GM21529 (cell line): ENCODE results near the gene NUMBL.
"Not testable (repeated sequence)": the region's sequence is repeated elsewhere in the genome, so short reads cannot be mapped to it uniquely, and the experiment has no call there.

Source experiments
- ATAC-seq: cut with Tn5 transposase; IDR thresholded peaks from one replicate; pipeline ENCODE4 v1.9.1; 2021; ENCODE audit not compliant: unreplicated experiment

Gene NUMBL

DNA sequence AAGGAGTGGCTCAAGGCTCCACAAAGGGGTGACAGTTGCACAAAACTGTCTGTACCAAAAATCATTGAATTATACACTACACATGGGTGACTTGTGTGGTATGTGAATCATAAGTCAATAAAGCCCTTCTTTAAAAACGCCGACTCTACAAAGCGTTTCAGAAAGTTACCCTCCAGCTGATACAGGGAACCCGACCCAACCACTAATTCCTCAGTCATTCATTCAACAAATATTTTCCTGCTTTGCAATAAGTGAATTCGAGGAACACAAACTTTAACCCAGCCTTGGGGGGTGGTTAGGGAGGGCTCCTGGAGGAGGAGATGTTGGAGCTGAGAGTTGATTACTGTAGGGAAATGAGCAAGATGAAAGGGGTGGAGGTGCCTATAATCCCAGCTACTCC lies 57.2 kb downstream of the NUMBL start:
- ATAC-seq = no peak

- no peak for ATAC-seq
These were observed 58.0 kb downstream of the NUMBL start for GRCh38 chr19:40632311-40633036.

- ATAC-seq = no peak
These were observed 59.8 kb downstream of the NUMBL start for GRCh38 chr19:40630571-40631160.

DNA sequence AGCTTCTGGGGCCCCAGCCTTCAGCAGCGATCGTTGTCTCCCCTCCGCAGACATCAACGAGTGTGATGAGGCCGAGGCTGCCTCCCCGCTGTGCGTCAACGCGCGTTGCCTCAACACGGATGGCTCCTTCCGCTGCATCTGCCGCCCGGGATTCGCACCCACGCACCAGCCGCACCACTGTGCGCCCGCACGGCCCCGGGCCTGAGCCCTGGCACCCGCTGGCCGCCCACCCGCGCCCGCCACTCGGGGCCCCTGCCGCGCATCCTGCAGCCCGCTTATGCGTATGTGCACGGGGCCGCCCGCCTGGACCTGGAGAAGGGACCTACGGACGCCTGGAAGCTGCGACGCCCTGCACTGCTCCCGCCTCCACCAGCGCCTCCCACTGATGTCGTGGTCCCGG lies 61.1 kb downstream of the NUMBL start:
- ATAC-seq = no peak

GRCh38 chr19:40627486-40628279 lies 62.8 kb downstream of the NUMBL start:
- ATAC-seq = no peak

- no peak for ATAC-seq
These were observed 63.5 kb downstream of the NUMBL start for GRCh38 chr19:40626918-40627317.

DNA sequence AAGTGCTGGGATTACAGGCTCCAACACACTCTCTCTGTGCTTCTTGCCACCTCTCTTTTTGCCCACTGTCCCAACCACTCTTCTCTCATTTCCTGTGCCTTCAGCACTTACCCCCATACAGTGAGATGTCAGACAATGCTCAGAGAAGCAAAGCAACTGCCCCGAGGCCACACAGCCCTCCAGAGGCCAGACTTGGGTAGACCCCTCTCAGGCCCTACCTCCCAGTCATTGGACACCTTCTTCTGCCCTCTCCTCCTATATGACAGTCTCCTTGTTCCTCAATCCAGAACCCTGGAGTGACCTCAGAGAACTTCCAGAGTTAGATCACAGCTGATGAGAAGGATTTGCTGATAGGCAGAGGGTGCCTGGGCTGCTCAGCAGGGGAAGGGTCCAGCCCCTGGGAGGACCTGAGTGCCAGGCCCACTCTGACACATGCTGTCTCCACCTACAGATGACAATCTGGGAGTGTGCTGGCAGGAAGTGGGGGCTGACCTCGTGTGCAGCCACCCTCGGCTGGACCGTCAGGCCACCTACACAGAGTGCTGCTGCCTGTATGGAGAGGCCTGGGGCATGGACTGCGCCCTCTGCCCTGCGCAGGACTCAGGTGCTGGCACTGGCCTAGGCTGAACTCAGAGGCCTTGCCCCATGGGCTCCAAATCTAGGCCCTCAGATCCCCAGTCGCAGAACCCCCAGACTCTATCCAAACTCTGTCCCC lies 64.9 kb downstream of the NUMBL start:
- no peak for ATAC-seq

- not testable (repeated sequence) for ATAC-seq
These were observed 65.9 kb downstream of the NUMBL start for GRCh38 chr19:40624369-40625153.

DNA sequence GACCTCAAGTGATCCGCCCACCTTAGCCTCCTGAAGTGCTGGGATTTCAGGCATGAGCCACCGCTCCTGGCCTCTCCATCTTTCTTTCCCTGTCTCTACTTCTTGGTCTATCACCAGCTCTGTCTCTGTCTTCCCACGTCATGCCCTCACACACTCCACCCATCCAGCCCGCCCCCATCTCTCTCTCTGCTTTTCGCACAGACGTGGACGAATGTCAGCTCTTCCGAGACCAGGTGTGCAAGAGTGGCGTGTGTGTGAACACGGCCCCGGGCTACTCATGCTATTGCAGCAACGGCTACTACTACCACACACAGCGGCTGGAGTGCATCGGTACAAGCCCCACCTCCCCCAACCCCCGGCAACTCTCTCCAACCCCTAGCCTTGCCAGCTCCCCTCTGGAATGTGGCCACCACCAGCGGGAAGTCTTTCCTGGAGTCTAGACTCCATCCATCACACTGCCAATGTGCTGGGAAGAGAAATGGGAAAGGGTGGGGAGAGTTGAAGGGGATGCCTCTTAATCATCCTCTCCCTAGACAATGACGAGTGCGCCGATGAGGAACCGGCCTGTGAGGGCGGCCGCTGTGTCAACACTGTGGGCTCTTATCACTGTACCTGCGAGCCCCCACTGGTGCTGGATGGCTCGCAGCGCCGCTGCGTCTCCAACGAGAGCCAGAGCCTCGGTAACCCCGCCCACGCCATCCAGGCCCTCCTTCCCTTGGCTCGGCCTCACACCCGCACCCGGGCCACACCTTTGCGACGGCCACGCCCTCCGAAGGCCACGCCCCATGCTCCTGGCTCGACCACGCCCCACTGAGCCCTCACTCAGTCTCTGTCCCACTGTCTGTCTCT lies 66.8 kb downstream of the NUMBL start:
- no peak for ATAC-seq

DNA sequence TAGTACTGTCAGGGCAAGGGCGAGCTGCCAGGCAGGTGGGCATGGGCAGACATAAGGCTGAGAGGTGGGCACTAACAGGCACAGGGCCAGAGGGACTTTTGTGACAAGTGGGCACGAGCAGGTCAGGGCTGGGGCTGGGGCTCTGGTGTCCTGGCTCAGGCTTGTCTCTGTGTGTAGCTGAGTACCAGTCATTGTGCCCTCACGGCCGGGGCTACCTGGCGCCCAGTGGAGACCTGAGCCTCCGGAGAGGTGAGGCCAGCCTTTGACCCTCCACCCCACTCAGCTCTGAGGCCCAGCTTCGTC lies 67.7 kb downstream of the NUMBL start:
- no peak for ATAC-seq

GRCh38 chr19:40621966-40622772 lies 68.3 kb downstream of the NUMBL start:
- ATAC-seq = no peak

- no peak for ATAC-seq
These were observed 69.2 kb downstream of the NUMBL start for GRCh38 chr19:40621283-40621682.

GRCh38 chr19:40620161-40620485 lies 70.3 kb downstream of the NUMBL start:
- ATAC-seq = no peak

DNA sequence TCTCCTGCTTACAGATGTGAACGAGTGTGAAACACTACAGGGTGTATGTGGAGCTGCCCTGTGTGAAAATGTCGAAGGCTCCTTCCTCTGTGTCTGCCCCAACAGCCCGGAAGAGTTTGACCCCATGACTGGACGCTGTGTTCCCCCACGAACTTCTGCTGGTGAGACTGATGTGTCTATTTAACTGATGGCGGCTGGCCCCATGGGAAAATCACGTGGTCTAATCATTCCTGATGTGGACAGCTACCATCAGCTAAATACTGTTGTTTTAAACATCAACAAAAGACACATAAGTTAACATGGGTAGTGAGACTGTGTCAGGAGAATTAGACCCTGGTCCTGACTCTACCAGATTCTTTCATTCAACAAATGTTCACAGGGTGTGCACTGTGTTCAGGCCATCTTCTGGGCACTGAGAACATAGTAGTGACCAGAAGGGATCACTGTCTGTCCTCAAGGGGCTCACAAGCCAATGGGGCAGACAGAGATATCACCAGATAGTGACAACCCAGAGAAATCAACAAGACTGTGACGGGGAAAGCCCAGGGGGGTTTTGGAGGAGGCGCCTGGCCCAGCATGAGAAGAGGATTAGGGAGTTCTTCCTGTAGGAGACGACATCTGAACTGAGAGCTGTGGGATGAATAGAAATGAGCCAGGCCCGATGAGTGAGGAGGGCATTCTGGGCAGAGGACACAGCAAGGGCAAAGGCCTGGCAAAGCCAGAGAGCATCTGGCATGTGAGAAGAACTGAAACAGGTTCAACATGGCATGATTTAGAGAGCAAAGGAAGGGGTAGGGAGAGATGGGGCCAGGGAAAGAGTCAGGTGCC lies 70.9 kb downstream of the NUMBL start:
- no peak for ATAC-seq

- no peak for ATAC-seq
These were observed 72.5 kb downstream of the NUMBL start for GRCh38 chr19:40617961-40618360.

- ATAC-seq = no peak
These were observed 73.5 kb downstream of the NUMBL start for GRCh38 chr19:40616941-40617340.

GRCh38 chr19:40616178-40616577 lies 74.3 kb downstream of the NUMBL start:
- ATAC-seq = no peak
